ENCODE data around the gene MCC. TPM values are rescaled to one million over a fixed set of nuclear protein-coding genes. Genes with fewer than 3 reads are reported as not detected.

MCC gene
- total and polyA plus RNA-seq, 2 of the 4 experiments (the other 2 are of a cell fraction): 5.0 to 20.6 TPM

DNA sequence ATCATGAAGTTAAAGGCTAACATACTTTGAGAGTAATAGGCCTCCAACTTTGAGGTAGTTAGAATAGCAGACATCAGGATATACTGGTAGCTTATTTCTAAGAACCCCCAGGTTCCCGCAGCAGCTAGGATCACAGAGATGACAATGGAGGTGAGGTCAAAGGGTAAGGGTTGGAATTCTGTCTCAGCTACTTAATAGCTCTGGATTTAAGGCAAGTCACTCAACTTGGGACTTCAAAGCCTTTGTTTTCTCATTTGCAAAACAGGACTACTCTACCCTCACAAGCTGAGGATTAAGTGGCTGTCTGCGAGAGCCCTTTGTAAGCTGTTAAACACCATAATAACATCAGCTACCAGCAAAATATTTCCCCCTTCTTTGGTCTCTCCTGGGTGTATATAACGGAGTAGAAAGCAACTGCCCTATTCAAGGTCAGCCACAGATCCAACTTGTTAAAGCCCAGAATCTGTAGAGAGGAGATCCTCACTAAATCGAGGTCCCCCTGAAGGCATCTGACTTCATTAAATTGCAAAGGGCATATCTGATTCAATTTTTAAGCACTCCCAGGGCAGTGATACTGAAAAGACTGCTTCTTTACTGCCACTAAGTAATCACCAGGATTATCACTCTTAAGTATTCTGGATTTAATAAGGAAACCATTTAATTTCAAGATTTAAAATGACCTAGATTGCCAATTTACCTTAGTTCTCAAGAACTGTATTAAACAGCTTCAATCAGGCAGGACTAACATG is 407.0 kb downstream of the MCC start:
- CTCF ChIA-PET: interaction anchor here (0.6 to 1.4 kb wide), 2 partner anchors 20 to 485 kb away, joined by 3 to 4 read pairs; no protein-coding TSS in a partner anchor
- WGBS, 2 experiments (ENCODE audit: extremely low coverage in 2 of 2, insufficient read length in 1 of 2): no CpG with 5 or more reads among the region's 4 CpGs
- Histone ChIP-seq H3K56ac (ENCODE audit: extremely low read depth, insufficient read depth, low read length) (no peak overlapping the region), H3K4ac (ENCODE audit: low read depth, low read length) (no peak overlapping the region), H4K20me1 (ENCODE audit: insufficient read depth, low read length) (no peaks in the 10 kb centered on the region), H3K27ac (ENCODE audit: insufficient read depth, low read length) (no peak overlapping the region), H2AFZ (replicated peaks; ENCODE audit: low read length, poor library complexity) (no peak overlapping the region), H3K79me1 (ENCODE audit: low read depth in 1 of 2, low read length in 2 of 2) (no peaks in the 10 kb centered on the region), H2BK20ac (ENCODE audit: low read depth, low read length) (no peak overlapping the region), H3K27me3 (ENCODE audit: control insufficient read depth, insufficient read depth, low read length) (no peaks in the 10 kb centered on the region), H3K4me3 (ENCODE audit: insufficient read depth, low read depth, low read length) (no peak overlapping the region), H4K91ac (ENCODE audit: insufficient read depth, low read depth, low read length) (no peak overlapping the region), H4K8ac (ENCODE audit: low read depth in 2 of 2, low read length in 2 of 2) (no peak overlapping the region), H2AK9ac (replicated peaks; ENCODE audit: low read depth, low read length, poor library complexity) (no peak overlapping the region), H3K4me2 (ENCODE audit: low read depth, low read length) (no peak overlapping the region), H3K36me3 (ENCODE audit: control insufficient read depth, insufficient read depth, low read length) (peaks cover 32% of the 10 kb centered on the region), H3K9me1 (ENCODE audit: insufficient read depth, low read length) (peaks cover 7% of the 10 kb centered on the region; the same call in 1 of the 2 replicates), H3K9me3 (ENCODE audit: control insufficient read depth, insufficient read depth, low read length) (no peaks in the 10 kb centered on the region), H2BK5ac (ENCODE audit: low read depth, low read length, poor library complexity, severe bottlenecking) (no peak overlapping the region), H3K18ac (ENCODE audit: low read depth, low read length) (no peak overlapping the region), H2BK15ac (ENCODE audit: low read depth, low read length) (no peak overlapping the region), H3K9ac (ENCODE audit: low read depth, low read length) (no peak overlapping the region), H2BK120ac (ENCODE audit: low read depth, low read length) (no peak overlapping the region), H4K5ac (ENCODE audit: low read depth, low read length) (no peak overlapping the region), H2AK5ac (ENCODE audit: low read depth, low read length) (no peak overlapping the region), H3K4me1 (ENCODE audit: control insufficient read depth, insufficient read depth, low read length) (peaks cover 2% of the 10 kb centered on the region; the same call in 1 of the 2 replicates), H3K23ac (ENCODE audit: low read depth, low read length) (no peak overlapping the region), H3K14ac (replicated peaks; ENCODE audit: low read depth, low read length) (no peak overlapping the region)
- TF ChIP-seq FOS (IDR thresholded peaks at IDR 0.05; ENCODE audit: low read depth, low read length) (no peak), MAFK (IDR thresholded peaks at IDR 0.05; ENCODE audit: low read depth, low read length) (no peak), SMC3 (IDR thresholded peaks at IDR 0.05; ENCODE audit: low read depth, low read length) (no peak), MXI1 (IDR thresholded peaks at IDR 0.05; ENCODE audit: borderline replicate concordance, low read depth, low read length) (no peak), MAZ (IDR thresholded peaks at IDR 0.05; ENCODE audit: borderline replicate concordance, low read depth, low read length) (no peak), POLR2A (IDR thresholded peaks at IDR 0.05; ENCODE audit: low read depth, low read length) (no peak), CEBPB (IDR thresholded peaks at IDR 0.05; ENCODE audit: low read depth, low read length) (no peak), RFX5 (IDR thresholded peaks at IDR 0.05; ENCODE audit: low read depth, low read length) (no peak), RAD21 (IDR thresholded peaks at IDR 0.05; ENCODE audit: low read length) (no peak), CHD1 (IDR thresholded peaks at IDR 0.05; ENCODE audit: low read depth, low read length) (no peak), BHLHE40 (IDR thresholded peaks at IDR 0.05; ENCODE audit: low read depth, low read length) (no peak)
- TF ChIP-seq, protein P1, sequence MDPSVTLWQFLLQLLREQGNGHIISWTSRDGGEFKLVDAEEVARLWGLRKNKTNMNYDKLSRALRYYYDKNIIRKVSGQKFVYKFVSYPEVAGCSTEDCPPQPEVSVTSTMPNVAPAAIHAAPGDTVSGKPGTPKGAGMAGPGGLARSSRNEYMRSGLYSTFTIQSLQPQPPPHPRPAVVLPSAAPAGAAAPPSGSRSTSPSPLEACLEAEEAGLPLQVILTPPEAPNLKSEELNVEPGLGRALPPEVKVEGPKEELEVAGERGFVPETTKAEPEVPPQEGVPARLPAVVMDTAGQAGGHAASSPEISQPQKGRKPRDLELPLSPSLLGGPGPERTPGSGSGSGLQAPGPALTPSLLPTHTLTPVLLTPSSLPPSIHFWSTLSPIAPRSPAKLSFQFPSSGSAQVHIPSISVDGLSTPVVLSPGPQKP (IDR thresholded peaks at IDR 0.05; ENCODE audit: borderline replicate concordance, low read depth, low read length): no peak
- DNase-seq (no peak), ATAC-seq (ENCODE audit: low read depth) (no peak)
- intact Hi-C loops (cut with micrococcal nuclease): no loop called here
- no TSS peak for BruUV-seq (replicated peaks)
- in situ Hi-C loops (cut with MboI; ENCODE audit: low sequenced_read_pairs): no loop called here
- dilution Hi-C loops (cut with HindIII; ENCODE audit: low sequenced_read_pairs, unreplicated experiment): no loop called here
- POLR2A ChIA-PET (ENCODE audit: unreplicated experiment): no interaction called here
